GM10248 (cell line): Measurements from ENCODE around the gene DNAH3.

Experiments used
- CTCF ChIA-PET: fragments of 300-600 bp; sonication (Branson Sonifier 250); formaldehyde crosslinking; extraction: SDS; loops from one replicate; lab custom pipeline; 2021; ENCODE audit warnings: antibody characterized with exemption; lab: Yijun Ruan, JAX
- POLR2A ChIA-PET: fragments of 350-650 bp; sonication (Branson Sonifier 250); formaldehyde crosslinking; extraction: SDS; loops from one replicate; lab custom pipeline; 2020; ENCODE audit warnings: antibody characterized with exemption; lab: Yijun Ruan, JAX
- DNase-seq: peaks from one replicate; pipeline ENCODE4 v3.0.0; 2012; ENCODE audit errors: extremely low spot score
- TF ChIP-seq, protein P1 (sequence below): IDR thresholded peaks from 2 replicates; pipeline ENCODE4 v1.5.1; 2012; ENCODE audit warnings: mild to moderate bottlenecking, low read depth; ENCODE audit errors: extremely low read depth, missing control alignments, control extremely low read depth

DNAH3 gene

DNA sequence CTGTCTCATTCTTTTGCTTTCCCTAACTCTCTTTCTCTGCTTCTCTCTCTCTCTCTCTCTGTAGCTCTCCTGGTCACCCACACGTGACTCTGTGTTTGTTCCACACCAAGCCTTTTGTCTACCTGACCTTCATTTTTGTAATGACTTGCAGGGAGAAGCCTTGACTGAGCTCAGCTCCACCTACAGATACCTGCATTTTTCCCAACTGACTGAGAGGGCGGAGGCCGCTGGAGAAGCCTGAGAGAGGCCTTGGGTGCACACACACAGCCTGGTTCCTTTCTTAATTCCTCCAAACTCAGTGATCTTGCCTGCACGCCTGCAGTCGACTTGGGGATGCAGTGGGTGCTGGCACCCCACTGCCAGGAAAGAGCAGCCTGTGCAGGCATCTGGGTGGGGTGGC, 181.3 kb downstream of the DNAH3 start:
- POLR2A ChIA-PET: no interaction called here
- TF ChIP-seq, protein P1, sequence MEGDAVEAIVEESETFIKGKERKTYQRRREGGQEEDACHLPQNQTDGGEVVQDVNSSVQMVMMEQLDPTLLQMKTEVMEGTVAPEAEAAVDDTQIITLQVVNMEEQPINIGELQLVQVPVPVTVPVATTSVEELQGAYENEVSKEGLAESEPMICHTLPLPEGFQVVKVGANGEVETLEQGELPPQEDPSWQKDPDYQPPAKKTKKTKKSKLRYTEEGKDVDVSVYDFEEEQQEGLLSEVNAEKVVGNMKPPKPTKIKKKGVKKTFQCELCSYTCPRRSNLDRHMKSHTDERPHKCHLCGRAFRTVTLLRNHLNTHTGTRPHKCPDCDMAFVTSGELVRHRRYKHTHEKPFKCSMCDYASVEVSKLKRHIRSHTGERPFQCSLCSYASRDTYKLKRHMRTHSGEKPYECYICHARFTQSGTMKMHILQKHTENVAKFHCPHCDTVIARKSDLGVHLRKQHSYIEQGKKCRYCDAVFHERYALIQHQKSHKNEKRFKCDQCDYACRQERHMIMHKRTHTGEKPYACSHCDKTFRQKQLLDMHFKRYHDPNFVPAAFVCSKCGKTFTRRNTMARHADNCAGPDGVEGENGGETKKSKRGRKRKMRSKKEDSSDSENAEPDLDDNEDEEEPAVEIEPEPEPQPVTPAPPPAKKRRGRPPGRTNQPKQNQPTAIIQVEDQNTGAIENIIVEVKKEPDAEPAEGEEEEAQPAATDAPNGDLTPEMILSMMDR: no peak
- DNase-seq: no peak
- CTCF ChIA-PET: interaction anchor here (1.6 kb wide), 1 partner anchor 183 kb away, joined by 3 read pairs; no protein-coding TSS in a partner anchor

DNA sequence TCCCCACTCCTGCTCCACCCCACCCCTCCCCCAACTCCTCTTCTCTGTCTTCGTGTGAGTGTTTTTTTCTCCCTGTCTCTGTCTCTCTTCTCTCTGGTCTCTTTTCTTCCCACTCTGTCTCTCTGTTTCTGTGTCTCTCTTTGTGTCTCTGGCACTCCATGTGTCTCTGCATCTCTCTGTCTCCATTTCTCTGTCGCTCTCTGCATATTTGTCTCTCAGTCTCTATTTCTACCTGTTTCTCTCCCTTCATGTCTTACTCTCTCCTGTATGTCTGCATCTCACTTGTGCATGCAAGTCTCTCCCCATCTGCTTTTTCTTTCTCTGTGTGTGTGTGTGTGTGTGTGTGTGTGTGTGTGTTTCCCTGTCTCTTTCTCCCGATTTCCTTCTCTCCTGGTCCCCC, 181.9 kb downstream of the DNAH3 start:
- TF ChIP-seq, protein P1: no peak
- DNase-seq: no peak
- CTCF ChIA-PET: interaction anchor here (1.6 kb wide), 1 partner anchor 182 kb away, joined by 3 read pairs; no protein-coding TSS in a partner anchor
- POLR2A ChIA-PET: no interaction called here

DNA sequence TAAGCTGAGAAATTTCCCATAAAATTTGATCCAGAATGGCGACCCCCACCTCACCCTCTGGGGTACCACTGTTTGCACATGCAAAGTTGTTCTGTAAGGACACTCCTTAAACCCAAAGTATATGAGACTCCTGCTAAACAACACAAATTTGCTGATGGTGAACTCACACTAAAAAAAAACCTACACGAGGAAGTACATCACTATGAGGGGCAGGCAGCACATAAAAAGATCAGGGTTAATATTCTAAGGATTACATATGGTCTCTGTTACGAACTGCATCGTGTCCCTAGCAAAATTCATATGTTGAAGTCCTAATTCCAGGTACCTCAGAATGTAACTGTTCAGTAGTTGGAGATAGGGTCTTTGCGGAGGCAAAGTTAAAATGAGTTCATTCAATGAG, 189.7 kb downstream of the DNAH3 start:
- ChIA-PET POLR2A (no interaction called here), CTCF (no interaction called here)
- TF ChIP-seq, protein P1: no peak
- no peak for DNase-seq

DNA sequence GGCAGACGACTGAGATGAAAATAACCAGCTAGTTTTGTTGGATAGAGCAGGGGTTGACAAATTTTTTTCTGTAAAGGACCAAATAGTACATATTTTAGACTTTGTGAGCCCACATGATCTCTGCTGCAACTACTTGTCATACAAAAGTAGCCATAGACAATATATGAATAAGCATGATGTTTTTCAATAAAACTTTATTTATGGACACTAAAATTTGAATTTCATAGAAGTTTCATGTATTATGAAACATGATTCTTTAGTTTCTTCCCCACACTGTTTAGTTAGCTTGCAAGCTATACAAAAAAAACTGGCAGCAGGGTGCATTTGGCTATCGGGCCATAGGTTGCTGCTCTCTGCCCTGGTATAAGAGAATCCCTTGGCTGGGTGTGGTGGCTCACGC, 193.5 kb downstream of the DNAH3 start:
- POLR2A ChIA-PET: no interaction called here
- CTCF ChIA-PET: no interaction called here
- TF ChIP-seq, protein P1: no peak
- no peak for DNase-seq

DNA sequence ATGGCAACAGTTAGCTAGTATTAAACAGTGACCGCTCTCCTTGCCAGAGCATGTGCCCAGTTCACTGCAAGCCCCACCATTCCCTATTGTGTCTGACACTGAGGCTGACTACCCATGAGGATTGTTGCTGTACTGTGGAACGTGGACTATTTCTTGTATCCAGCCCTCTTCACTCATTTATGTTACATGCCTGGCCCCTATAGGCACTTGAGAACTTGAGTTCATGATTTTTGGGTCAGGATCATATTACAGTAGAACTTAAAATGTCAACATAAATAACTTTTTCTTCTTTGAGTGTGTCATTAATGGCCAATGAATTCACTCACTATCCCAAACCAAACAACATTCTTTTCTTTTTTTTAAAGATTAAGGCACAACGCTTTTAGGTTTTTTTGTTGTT, 194.3 kb downstream of the DNAH3 start:
- TF ChIP-seq, protein P1: peak; percentile 18
- ChIA-PET CTCF (no interaction called here), POLR2A (no interaction called here)
- no peak for DNase-seq

DNA sequence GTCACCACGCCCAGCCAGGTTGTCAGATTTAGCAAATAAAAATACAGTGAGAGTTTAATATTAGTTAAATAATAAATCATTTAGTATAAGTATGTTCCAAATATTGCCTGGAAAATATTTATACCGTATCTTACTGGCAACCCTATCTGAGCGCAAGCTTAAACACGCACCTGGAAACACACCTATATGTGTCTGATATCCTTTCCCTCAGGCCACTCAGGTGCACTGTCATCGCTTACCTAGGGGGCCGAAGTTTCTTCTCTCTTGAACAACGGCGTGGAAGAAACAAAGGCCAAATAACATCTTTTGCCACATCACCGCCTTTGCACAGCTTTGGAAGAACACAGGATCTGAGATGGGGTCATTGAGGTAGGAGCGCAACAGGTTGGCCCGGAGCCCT, 196.1 kb downstream of the DNAH3 start:
- no peak for DNase-seq
- TF ChIP-seq, protein P1: no peak
- ChIA-PET CTCF (interaction anchor here (1.1 kb wide), 1 partner anchor 105 kb away, joined by 5 read pairs; no protein-coding TSS in a partner anchor), POLR2A (no interaction called here)
